ENCODE measurements around the gene RAI1. TPM values are rescaled to one million over a fixed set of nuclear protein-coding genes. Genes with fewer than 3 reads are reported as not detected.

RAI1 gene
- total RNA-seq, 2 donors from 2014 or later = 35.9 to 42.9 TPM

- peaks cover 5% of the 10 kb centered on the region for H3K9me3 ChIP-seq (ENCODE audit: control insufficient read depth, low read length)
- no peak overlapping the region for H3K9ac ChIP-seq (ENCODE audit: extremely low read depth, low read length, poor library complexity, severe bottlenecking)
- Mint-ChIP-seq H3K27me3 (ENCODE audit: insufficient read depth) (peaks cover 6% of the 10 kb centered on the region), H3K4me1 (peaks cover 11% of the 10 kb centered on the region), H3K4me3 (no peak overlapping the region), H3K36me3 (ENCODE audit: low read depth) (no peaks in the 10 kb centered on the region), H3K27ac (no peak overlapping the region), H3K9me3 (peaks cover 30% of the 10 kb centered on the region)
- H3K27me3 ChIP-seq (ENCODE audit: control insufficient read depth, insufficient read depth, low read length, poor library complexity, severe bottlenecking) = no peaks in the 10 kb centered on the region
- no peak for DNase-seq
- H3K4me1 ChIP-seq (ENCODE audit: control insufficient read depth, insufficient read depth, low read length) = peaks cover 3% of the 10 kb centered on the region
- WGBS, 2 experiments (ENCODE audit: insufficient coverage in 1 of 2, insufficient read length in 1 of 2) = 83 to 92% methylated on average over 1 of the region's 1 CpG
- no peaks in the 10 kb centered on the region for H3K36me3 ChIP-seq (ENCODE audit: control insufficient read depth, insufficient read depth, low read length)
- no peak for TF ChIP-seq CTCF (conservative IDR thresholded peaks at IDR 0.05)
- H3K4me3 ChIP-seq (ENCODE audit: low read length) = no peak overlapping the region
- H3K27ac ChIP-seq (ENCODE audit: low read depth, low read length) = no peak overlapping the region
These were observed 30.3 kb upstream of the RAI1 start for GRCh38 chr17:17650959-17651358.

GRCh38 chr17:17653343-17653742, 27.9 kb upstream of the RAI1 start:
- Histone ChIP-seq H3K9ac (ENCODE audit: extremely low read depth, low read length, poor library complexity, severe bottlenecking) (no peak overlapping the region), H3K9me3 (ENCODE audit: control insufficient read depth, low read length) (peaks cover 12% of the 10 kb centered on the region), H3K36me3 (ENCODE audit: control insufficient read depth, insufficient read depth, low read length) (no peaks in the 10 kb centered on the region), H3K4me1 (ENCODE audit: control insufficient read depth, insufficient read depth, low read length) (no peaks in the 10 kb centered on the region), H3K27ac (ENCODE audit: low read depth, low read length) (no peak overlapping the region), H3K4me3 (ENCODE audit: low read length) (no peak overlapping the region), H3K27me3 (ENCODE audit: control insufficient read depth, insufficient read depth, low read length, poor library complexity, severe bottlenecking) (no peaks in the 10 kb centered on the region)
- H3K27me3 Mint-ChIP-seq (ENCODE audit: insufficient read depth) = peaks cover 9% of the 10 kb centered on the region
- no peak for DNase-seq
- 80 to 82% methylated on average over 1 to 3 of the region's 3 CpGs for WGBS, 2 experiments (ENCODE audit: insufficient coverage in 1 of 2, insufficient read length in 1 of 2)
- H3K27ac Mint-ChIP-seq = no peak overlapping the region
- H3K4me3 Mint-ChIP-seq = no peak overlapping the region
- TF ChIP-seq CTCF (conservative IDR thresholded peaks at IDR 0.05) = no peak
- peaks cover 5% of the 10 kb centered on the region for H3K4me1 Mint-ChIP-seq
- H3K9me3 Mint-ChIP-seq = peaks cover 49% of the 10 kb centered on the region
- no peaks in the 10 kb centered on the region for H3K36me3 Mint-ChIP-seq (ENCODE audit: low read depth)

- Histone ChIP-seq H3K27ac (ENCODE audit: low read depth, low read length) (no peak overlapping the region), H3K27me3 (ENCODE audit: control insufficient read depth, insufficient read depth, low read length, poor library complexity, severe bottlenecking) (no peaks in the 10 kb centered on the region), H3K9ac (ENCODE audit: extremely low read depth, low read length, poor library complexity, severe bottlenecking) (no peak overlapping the region), H3K9me3 (ENCODE audit: control insufficient read depth, low read length) (peaks cover 19% of the 10 kb centered on the region), H3K4me3 (ENCODE audit: low read length) (no peak overlapping the region), H3K36me3 (ENCODE audit: control insufficient read depth, insufficient read depth, low read length) (no peaks in the 10 kb centered on the region), H3K4me1 (ENCODE audit: control insufficient read depth, insufficient read depth, low read length) (no peaks in the 10 kb centered on the region)
- H3K9me3 Mint-ChIP-seq = peaks cover 47% of the 10 kb centered on the region
- peaks cover 19% of the 10 kb centered on the region for H3K4me1 Mint-ChIP-seq
- H3K36me3 Mint-ChIP-seq (ENCODE audit: low read depth) = peaks cover 3% of the 10 kb centered on the region
- no peak for DNase-seq
- peaks cover 18% of the 10 kb centered on the region for H3K27me3 Mint-ChIP-seq (ENCODE audit: insufficient read depth)
- no peak overlapping the region for H3K4me3 Mint-ChIP-seq
- WGBS, 2 experiments (ENCODE audit: insufficient coverage in 1 of 2, insufficient read length in 1 of 2) = 93 to 100% methylated on average over 3 to 4 of the region's 4 CpGs
- no peak for TF ChIP-seq CTCF (conservative IDR thresholded peaks at IDR 0.05)
- H3K27ac Mint-ChIP-seq = no peak overlapping the region
These were observed 21.9 kb upstream of the RAI1 start for GRCh38 chr17:17659340-17659739.

Measured in endodermal cell (in vitro differentiated cells).